Measurements from ENCODE around the gene CD47. TPM values are rescaled to one million over a fixed set of nuclear protein-coding genes. Genes with fewer than 3 reads are reported as not detected.

The CD47 gene
- total RNA-seq, 2 donors from 2014 or later: 68.1 to 101 TPM

GRCh38 chr3:108093616-108094015 lies 2.8 kb upstream of the CD47 start:
- intact Hi-C loops (cut with DNase I): no loop called here

GRCh38 chr3:108093021-108093420 lies 2.2 kb upstream of the CD47 start:
- DNase-seq: no peak
- no peak overlapping the region for H3K27ac ChIP-seq
- intact Hi-C loops (cut with DNase I): no loop called here
- no peak overlapping the region for H3K9ac ChIP-seq (ENCODE audit: low read depth in 2 of 2, low read length in 2 of 2)
- H3K4me1 ChIP-seq: no peaks in the 10 kb centered on the region
- no peak overlapping the region for H3K4me3 ChIP-seq
- H3K9me3 ChIP-seq: no peaks in the 10 kb centered on the region
- no peaks in the 10 kb centered on the region for H3K36me3 ChIP-seq
- H3K27me3 ChIP-seq: no peaks in the 10 kb centered on the region
- no peak for TF ChIP-seq CTCF (IDR thresholded peaks at IDR 0.05)

More at GRCh38 chr3:108093616-108094015, 2.8 kb upstream of the CD47 start:
- H3K9ac ChIP-seq (ENCODE audit: low read depth in 2 of 2, low read length in 2 of 2): no peak overlapping the region
- no peaks in the 10 kb centered on the region for H3K36me3 ChIP-seq
- DNase-seq: no peak
- H3K4me3 ChIP-seq: no peak overlapping the region
- no peaks in the 10 kb centered on the region for H3K4me1 ChIP-seq
- no peaks in the 10 kb centered on the region for H3K9me3 ChIP-seq
- no peak overlapping the region for H3K27ac ChIP-seq
- no peaks in the 10 kb centered on the region for H3K27me3 ChIP-seq
- no peak for TF ChIP-seq CTCF (IDR thresholded peaks at IDR 0.05)

DNA sequence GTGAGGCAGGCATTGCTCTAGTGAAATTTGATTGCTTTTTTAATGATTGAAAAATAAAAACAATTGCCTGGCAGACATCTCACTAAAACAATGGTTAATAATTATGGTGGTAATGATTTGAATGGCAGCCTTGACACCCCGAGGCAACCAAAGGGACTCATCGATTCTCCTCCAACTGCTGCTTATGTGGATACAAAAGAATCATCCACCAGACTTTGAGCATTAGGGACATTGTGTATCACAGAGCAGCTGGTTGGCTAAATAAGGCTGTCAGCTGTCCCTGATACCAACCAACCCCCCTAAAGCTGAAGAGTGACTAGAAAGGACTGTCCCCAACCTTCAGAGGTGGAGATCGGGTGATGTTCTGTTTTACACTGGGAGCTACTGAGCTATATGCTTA lies 1.7 kb upstream of the CD47 start:
- Histone ChIP-seq H3K9ac (ENCODE audit: low read depth in 2 of 2, low read length in 2 of 2) (no peak overlapping the region), H3K9me3 (no peaks in the 10 kb centered on the region), H3K4me1 (peaks cover 2% of the 10 kb centered on the region), H3K27me3 (no peaks in the 10 kb centered on the region), H3K27ac (no peak overlapping the region), H3K36me3 (no peaks in the 10 kb centered on the region), H3K4me3 (no peak overlapping the region)
- no peak for TF ChIP-seq CTCF (IDR thresholded peaks at IDR 0.05)
- DNase-seq: no peak
- intact Hi-C loops (cut with DNase I): no loop called here

GRCh38 chr3:108091498-108092250 lies 843 bp upstream of the CD47 start:
- Histone ChIP-seq H3K27ac (peak overlapping the region; percentile 92), H3K9ac (ENCODE audit: low read depth in 2 of 2, low read length in 2 of 2) (peak overlapping the region; percentile 69 to 89), H3K9me3 (no peaks in the 10 kb centered on the region), H3K27me3 (no peaks in the 10 kb centered on the region), H3K4me3 (peak overlapping the region; percentile 92), H3K4me1 (peaks cover 5% of the 10 kb centered on the region), H3K36me3 (no peaks in the 10 kb centered on the region)
- peak; percentile 25 for DNase-seq
- intact Hi-C loops (cut with DNase I): no loop called here
- TF ChIP-seq CTCF (IDR thresholded peaks at IDR 0.05): no peak

DNA sequence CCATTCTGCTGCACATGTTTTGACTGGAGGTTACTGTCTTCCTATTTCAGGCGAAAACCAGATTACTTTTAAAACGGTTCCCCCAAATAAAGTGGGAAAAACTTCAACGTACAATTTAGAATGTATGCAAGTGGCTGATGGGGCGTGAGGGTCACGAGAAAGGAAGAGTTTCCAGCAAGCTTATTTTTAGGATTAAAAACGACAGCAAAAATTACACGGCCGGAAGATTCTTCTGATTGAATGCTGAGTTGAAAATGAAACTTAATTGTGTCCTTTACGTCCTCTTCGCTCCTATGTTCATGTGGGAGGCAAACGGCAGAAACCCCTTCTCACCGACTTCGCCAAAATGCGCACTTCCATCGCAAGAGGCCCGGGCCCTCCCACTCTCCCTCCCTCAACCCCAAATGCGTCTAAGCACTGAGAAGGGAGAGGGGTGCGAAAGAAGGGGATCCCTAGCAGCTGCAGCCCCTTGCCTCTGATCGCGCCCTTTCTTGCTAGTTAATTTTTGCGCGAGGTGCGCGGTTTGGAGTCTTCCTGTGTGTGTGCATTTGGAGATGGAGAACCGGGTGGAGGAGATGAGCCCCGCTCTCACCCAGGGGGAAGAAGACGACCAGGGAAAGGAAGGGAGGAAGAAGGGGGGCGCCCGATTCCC lies 656 bp downstream of the CD47 start:
- no peak for TF ChIP-seq CTCF (IDR thresholded peaks at IDR 0.05)
- Histone ChIP-seq H3K4me3 (peak overlapping the region; percentile 92), H3K27ac (peak overlapping the region; percentile 92), H3K36me3 (no peaks in the 10 kb centered on the region), H3K9ac (ENCODE audit: low read depth in 2 of 2, low read length in 2 of 2) (peak overlapping the region; percentile 95 to 97), H3K27me3 (no peaks in the 10 kb centered on the region), H3K4me1 (peaks cover 5% of the 10 kb centered on the region), H3K9me3 (no peaks in the 10 kb centered on the region)
- intact Hi-C loops (cut with DNase I): no loop called here
- DNase-seq: peak; percentile 40
